SK-N-MC (cell line): ENCODE data around the gene SSH3.

Experiments used
- DNase-seq: peaks from one replicate; pipeline ENCODE4 v3.0.0-alpha.2; 2011; ENCODE audit warnings: low read depth, low spot score
- H3K27ac ChIP-seq: fragments of 200-600 bp; sonication (generic); 2 replicates; pipeline ENCODE4 v1.5.1; 2016; ENCODE audit warnings: mixed run types
- H3K36me3 ChIP-seq: fragments of 200-600 bp; sonication (generic); 2 replicates; pipeline ENCODE4 v1.6.1; 2017; ENCODE audit warnings: antibody characterized with exemption, low read length, mixed read lengths; ENCODE audit not compliant: insufficient read depth
- H3K4me3 ChIP-seq: fragments of 200-600 bp; sonication (generic); 2 replicates; pipeline ENCODE4 v1.5.1; 2016
- H3K9ac ChIP-seq: fragments of 200-600 bp; sonication (generic); 2 replicates; pipeline ENCODE4 v1.8.0; 2017; ENCODE audit warnings: mixed run types, mixed read lengths; ENCODE audit not compliant: insufficient read length
- H3K9me3 ChIP-seq: fragments of 200-600 bp; sonication (generic); 2 replicates; pipeline ENCODE4 v1.6.1; 2017; ENCODE audit warnings: low read depth, mild to moderate bottlenecking, antibody characterized with exemption, low read length, moderate library complexity, mixed read lengths
- EZH2 ChIP-seq: fragments of 200-600 bp; sonication (generic); IDR thresholded peaks from one replicate; pipeline ENCODE4 v1.6.1; 2017; ENCODE audit warnings: antibody characterized with exemption
- FOXP2 ChIP-seq: optimal IDR thresholded peaks from 2 replicates; pipeline ENCODE3; 2011; ENCODE audit warnings: mild to moderate bottlenecking, moderate library complexity; ENCODE audit not compliant: insufficient read depth; ENCODE audit errors: extremely low read length, control extremely low read depth
- POLR2AphosphoS5 ChIP-seq: IDR thresholded peaks from 2 replicates; pipeline ENCODE4 v1.6.1; 2012; ENCODE audit warnings: mild to moderate bottlenecking, low read depth, low read length, borderline replicate concordance

The SSH3 gene

DNA sequence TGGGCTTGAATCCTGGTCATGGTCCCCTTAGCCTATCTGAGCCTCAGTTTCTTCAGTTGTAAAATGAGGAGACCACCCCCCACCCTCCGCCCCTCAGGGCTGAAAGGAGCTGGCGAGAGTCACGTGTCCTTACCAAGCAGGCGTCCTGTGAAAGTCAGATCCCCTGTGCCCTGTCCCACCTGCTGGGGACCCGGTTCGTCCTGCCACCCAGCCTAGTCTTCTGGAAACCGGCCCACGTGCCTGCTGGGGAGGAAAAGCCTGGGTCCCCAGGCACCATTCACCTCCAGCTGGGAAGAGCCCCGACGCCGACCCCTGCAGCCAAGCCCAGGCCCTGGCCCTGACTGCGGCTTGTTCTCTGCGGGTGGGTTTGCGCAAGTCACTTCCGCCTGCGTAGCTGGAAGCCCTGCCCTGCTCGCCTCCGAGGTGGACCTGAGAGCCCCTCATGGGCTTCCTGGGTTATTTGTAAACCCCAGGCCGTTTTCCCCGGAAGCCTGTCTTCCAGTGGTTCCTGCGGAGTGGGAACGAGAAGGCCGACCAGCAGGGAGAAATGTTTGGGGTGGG lies 679 bp upstream of the SSH3 start:
- Histone ChIP-seq H3K27ac (no peak overlapping the region), H3K9ac (no peak overlapping the region), H3K36me3 (peaks cover 32% of the 10 kb centered on the region; the same call in 1 of the 2 replicates), H3K4me3 (no peak overlapping the region), H3K9me3 (no peaks in the 10 kb centered on the region)
- no peak for DNase-seq
- TF ChIP-seq EZH2 (no peak), FOXP2 (no peak), POLR2AphosphoS5 (no peak)

DNA sequence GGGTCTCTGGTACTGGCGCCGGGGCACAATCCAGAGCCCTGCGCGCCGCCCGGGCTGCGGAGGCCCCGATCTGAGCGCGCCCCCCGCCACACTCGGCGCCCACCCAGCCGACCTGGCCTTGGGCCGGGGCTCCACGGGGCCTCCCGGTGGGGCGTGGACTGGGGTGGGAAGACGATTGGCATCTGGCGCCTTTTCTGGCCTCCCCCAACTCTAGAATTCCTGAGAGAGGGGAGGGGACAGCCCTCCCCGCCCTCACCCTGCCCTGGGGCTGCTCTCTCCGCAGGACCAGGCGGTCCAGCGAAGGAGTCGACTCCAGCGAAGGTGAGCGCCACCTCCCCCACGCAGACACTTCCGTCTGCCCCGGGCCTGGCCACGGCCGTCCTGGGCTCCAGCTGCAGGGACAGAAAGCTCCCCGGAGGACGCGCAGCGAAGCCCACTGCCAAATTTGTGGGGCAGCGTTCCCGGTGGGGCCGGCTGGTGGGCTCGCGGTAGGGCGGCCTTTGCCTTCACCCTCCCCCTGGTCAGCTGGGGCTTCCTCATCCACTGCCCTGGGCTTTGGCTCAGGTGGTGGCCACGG lies 593 bp downstream of the SSH3 start:
- Histone ChIP-seq H3K27ac (no peak overlapping the region), H3K4me3 (no peak overlapping the region), H3K36me3 (peaks cover 25% of the 10 kb centered on the region; the same call in 1 of the 2 replicates), H3K9me3 (no peaks in the 10 kb centered on the region), H3K9ac (no peak overlapping the region)
- TF ChIP-seq FOXP2 (no peak), EZH2 (no peak), POLR2AphosphoS5 (no peak)
- DNase-seq: no peak

DNA sequence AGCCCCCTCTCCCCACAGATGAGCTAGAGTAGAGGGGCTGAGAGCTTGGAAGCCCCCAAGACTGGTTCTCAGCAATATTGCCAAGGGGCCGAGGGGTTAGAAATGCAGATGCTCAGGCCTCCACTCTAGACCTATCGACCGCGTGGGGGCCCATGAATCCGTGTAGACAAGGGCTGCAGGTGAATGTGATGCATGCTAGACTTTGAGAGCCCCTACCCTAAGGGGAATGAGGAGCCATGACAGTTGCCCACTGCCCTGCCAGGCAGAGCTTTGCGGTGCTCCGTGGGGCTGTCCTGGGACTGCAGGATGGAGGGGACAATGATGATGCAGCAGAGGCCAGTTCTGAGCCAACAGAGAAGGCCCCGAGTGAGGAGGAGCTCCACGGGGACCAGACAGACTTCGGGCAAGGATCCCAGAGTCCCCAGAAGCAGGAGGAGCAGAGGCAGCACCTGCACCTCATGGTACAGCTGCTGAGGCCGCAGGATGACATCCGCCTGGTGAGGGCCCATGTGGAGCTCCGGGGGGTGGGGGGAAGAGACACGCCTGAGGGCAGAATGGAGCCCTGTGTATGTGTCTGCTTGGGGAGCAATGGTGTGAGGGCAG lies 1.3 kb downstream of the SSH3 start:
- peaks cover 18% of the 10 kb centered on the region; the same call in 1 of the 2 replicates for H3K36me3 ChIP-seq
- TF ChIP-seq FOXP2: no peak
- TF ChIP-seq POLR2AphosphoS5: no peak
- no peak for TF ChIP-seq EZH2
- H3K9ac ChIP-seq: no peak overlapping the region
- no peaks in the 10 kb centered on the region for H3K9me3 ChIP-seq
- H3K4me3 ChIP-seq: no peak overlapping the region
- no peak overlapping the region for H3K27ac ChIP-seq
- DNase-seq: no peak

GRCh38 chr11:67306769-67307544 lies 3.6 kb downstream of the SSH3 start:
- DNase-seq: no peak
- TF ChIP-seq FOXP2 (no peak), EZH2 (no peak), POLR2AphosphoS5 (no peak)
- Histone ChIP-seq H3K4me3 (no peak overlapping the region), H3K36me3 (no peaks in the 10 kb centered on the region), H3K27ac (no peak overlapping the region), H3K9ac (no peak overlapping the region), H3K9me3 (no peaks in the 10 kb centered on the region)

DNA sequence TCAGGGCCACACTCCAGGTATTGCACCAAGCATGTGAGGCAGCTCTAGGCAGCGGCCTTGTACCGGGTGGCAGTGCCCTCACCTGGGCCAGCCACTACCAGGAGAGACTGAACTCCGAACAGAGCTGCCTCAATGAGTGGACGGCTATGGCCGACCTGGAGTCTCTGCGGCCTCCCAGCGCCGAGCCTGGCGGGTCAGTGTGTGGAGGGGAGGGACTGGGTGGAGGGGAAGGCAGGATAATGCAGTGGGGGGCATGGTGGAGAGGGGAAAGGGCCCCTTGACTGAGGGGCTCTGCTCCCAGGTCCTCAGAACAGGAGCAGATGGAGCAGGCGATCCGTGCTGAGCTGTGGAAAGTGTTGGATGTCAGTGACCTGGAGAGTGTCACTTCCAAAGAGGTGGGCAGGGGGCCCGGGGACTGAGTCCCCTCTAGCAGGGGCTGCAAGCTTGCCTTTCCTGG lies 4.2 kb downstream of the SSH3 start:
- no peak overlapping the region for H3K9ac ChIP-seq
- H3K36me3 ChIP-seq: no peaks in the 10 kb centered on the region
- no peak overlapping the region for H3K27ac ChIP-seq
- H3K9me3 ChIP-seq: no peaks in the 10 kb centered on the region
- no peak overlapping the region for H3K4me3 ChIP-seq
- TF ChIP-seq FOXP2: no peak
- no peak for TF ChIP-seq EZH2
- TF ChIP-seq POLR2AphosphoS5: no peak
- DNase-seq: no peak

DNA sequence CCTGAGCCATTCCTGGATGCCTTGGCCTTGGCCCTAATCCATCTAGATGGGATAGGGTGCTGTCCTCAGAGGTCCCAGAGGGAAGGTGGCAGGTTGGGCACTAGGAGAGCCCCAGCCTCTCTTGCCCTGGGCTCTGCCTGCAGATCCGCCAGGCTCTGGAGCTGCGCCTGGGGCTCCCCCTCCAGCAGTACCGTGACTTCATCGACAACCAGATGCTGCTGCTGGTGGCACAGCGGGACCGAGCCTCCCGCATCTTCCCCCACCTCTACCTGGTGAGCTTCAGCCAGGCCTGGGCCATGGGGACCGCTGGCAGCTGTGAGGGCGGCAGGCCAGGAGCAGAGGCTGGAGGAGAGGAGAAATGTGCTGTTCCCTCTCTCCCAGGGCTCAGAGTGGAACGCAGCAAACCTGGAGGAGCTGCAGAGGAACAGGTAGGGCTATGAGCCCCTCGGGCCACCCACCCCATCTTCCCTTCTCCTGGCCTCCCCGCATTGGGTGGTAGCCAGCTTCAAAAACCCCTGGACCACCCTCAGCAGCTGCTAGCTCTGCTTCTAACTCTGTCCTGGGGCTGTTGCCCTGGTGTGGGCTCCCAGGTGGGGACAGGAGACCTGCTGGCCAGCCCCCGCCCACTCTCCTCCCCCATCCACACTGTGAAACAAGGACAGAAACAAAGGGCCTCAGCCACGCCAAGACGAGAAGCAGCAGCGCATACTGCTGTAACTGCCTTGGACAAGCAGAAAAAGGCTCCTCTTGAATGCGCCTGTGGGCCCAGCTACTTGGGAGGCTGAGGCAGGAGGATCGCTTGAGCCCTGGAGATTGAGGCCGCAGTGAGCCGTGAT lies 4.9 kb downstream of the SSH3 start:
- H3K36me3 ChIP-seq: no peaks in the 10 kb centered on the region
- no peak overlapping the region for H3K9ac ChIP-seq
- no peak overlapping the region for H3K27ac ChIP-seq
- DNase-seq: no peak
- no peak for TF ChIP-seq FOXP2
- no peak for TF ChIP-seq POLR2AphosphoS5
- no peak for TF ChIP-seq EZH2
- H3K9me3 ChIP-seq: no peaks in the 10 kb centered on the region
- H3K4me3 ChIP-seq: no peak overlapping the region

GRCh38 chr11:67309166-67309565 lies 5.8 kb downstream of the SSH3 start:
- no peak overlapping the region for H3K9ac ChIP-seq
- H3K36me3 ChIP-seq: no peaks in the 10 kb centered on the region
- H3K4me3 ChIP-seq: no peak overlapping the region
- H3K27ac ChIP-seq: no peak overlapping the region
- no peak for TF ChIP-seq FOXP2
- no peak for TF ChIP-seq EZH2
- no peak for TF ChIP-seq POLR2AphosphoS5
- no peak for DNase-seq
- H3K9me3 ChIP-seq: no peaks in the 10 kb centered on the region

DNA sequence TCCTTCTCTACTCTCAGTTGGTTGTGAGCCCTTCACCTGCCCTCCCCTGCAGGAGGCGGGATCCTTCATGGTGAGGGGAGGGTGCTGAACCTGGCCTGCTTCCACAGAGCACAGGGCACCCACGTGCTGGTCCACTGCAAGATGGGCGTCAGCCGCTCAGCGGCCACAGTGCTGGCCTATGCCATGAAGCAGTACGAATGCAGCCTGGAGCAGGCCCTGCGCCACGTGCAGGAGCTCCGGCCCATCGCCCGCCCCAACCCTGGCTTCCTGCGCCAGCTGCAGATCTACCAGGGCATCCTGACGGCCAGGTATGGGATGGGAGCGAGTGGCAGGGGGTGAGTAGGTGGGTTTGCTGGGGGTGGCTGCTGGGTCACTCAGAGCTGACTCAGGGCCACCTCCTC lies 6.3 kb downstream of the SSH3 start:
- DNase-seq: no peak
- no peaks in the 10 kb centered on the region for H3K36me3 ChIP-seq
- no peak overlapping the region for H3K27ac ChIP-seq
- TF ChIP-seq POLR2AphosphoS5 (no peak), EZH2 (no peak), FOXP2 (no peak)
- no peaks in the 10 kb centered on the region for H3K9me3 ChIP-seq
- no peak overlapping the region for H3K9ac ChIP-seq
- H3K4me3 ChIP-seq: no peak overlapping the region
